Osteoblast (primary cell): ENCODE data around the gene SNX32. TPM values are rescaled to one million over a fixed set of nuclear protein-coding genes. Genes with fewer than 3 reads are reported as not detected.
A peak's percentile ranks its signal among the peaks of the same experiment; 100 is the strongest.

Experiments used
- DNase-seq: peaks from one replicate; pipeline ENCODE4 v3.0.0; 2011; ENCODE audit warnings: low spot score, mixed read lengths; ENCODE audit not compliant: insufficient read length; ENCODE audit errors: missing footprints
- H2AFZ ChIP-seq: 2 replicates; pipeline ENCODE4 v1.6.0; 2011; ENCODE audit warnings: mild to moderate bottlenecking, low read length
- H3K27ac ChIP-seq: 2 replicates; pipeline ENCODE4 v1.5.1; 2011; ENCODE audit warnings: mild to moderate bottlenecking, low read depth, low read length, moderate library complexity
- H3K27me3 ChIP-seq: 2 replicates; pipeline ENCODE4 v1.6.0; 2012; ENCODE audit warnings: mild to moderate bottlenecking, control low read depth, inconsistent platforms, low read length, moderate library complexity; ENCODE audit not compliant: insufficient read depth
- H3K36me3 ChIP-seq: 2 replicates; pipeline ENCODE4 v1.5.1; 2011; ENCODE audit warnings: mild to moderate bottlenecking, low read length, control low read depth, moderate library complexity; ENCODE audit not compliant: insufficient read depth
- H3K4me1 ChIP-seq: 2 replicates; pipeline ENCODE4 v1.5.1; 2011; ENCODE audit warnings: mild to moderate bottlenecking, low read length, control low read depth, moderate library complexity; ENCODE audit not compliant: insufficient read depth
- H3K4me2 ChIP-seq: 2 replicates; pipeline ENCODE4 v1.6.0; 2011; ENCODE audit warnings: mild to moderate bottlenecking, low read length; ENCODE audit not compliant: insufficient read depth
- H3K4me3 ChIP-seq: fragments of 200-600 bp; sonication (generic); 3 replicates; pipeline ENCODE4 v1.5.1; 2012; ENCODE audit warnings: mild to moderate bottlenecking, low read length, inconsistent platforms; ENCODE audit not compliant: insufficient read depth
- H3K79me2 ChIP-seq: 2 replicates; pipeline ENCODE4 v1.6.0; 2012; ENCODE audit warnings: mild to moderate bottlenecking, low read length, control low read depth, inconsistent platforms; ENCODE audit not compliant: insufficient read depth
- H3K9me3 ChIP-seq: 2 replicates; pipeline ENCODE4 v1.5.1; 2011; ENCODE audit warnings: low read depth, low read length, control low read depth
- H4K20me1 ChIP-seq: 2 replicates; pipeline ENCODE4 v1.6.0; 2012; ENCODE audit warnings: mild to moderate bottlenecking, low read length, control low read depth; ENCODE audit not compliant: insufficient read depth
- total RNA-seq: library from RNA; depleted of rRNA; stranded (reverse); fragments of >200 nt; gene quantifications from 2 replicates; pipeline ENCODE4 v1.2.3, GENCODE V29; 2012
- TF ChIP-seq, protein P1 (sequence below): IDR thresholded peaks from 2 replicates; pipeline ENCODE4 v1.5.1; 2011; ENCODE audit warnings: mild to moderate bottlenecking, low read depth, low read length, moderate library complexity; ENCODE audit errors: extremely low read depth

The SNX32 gene
- total RNA-seq, 1 donor = 1.1 TPM

DNA sequence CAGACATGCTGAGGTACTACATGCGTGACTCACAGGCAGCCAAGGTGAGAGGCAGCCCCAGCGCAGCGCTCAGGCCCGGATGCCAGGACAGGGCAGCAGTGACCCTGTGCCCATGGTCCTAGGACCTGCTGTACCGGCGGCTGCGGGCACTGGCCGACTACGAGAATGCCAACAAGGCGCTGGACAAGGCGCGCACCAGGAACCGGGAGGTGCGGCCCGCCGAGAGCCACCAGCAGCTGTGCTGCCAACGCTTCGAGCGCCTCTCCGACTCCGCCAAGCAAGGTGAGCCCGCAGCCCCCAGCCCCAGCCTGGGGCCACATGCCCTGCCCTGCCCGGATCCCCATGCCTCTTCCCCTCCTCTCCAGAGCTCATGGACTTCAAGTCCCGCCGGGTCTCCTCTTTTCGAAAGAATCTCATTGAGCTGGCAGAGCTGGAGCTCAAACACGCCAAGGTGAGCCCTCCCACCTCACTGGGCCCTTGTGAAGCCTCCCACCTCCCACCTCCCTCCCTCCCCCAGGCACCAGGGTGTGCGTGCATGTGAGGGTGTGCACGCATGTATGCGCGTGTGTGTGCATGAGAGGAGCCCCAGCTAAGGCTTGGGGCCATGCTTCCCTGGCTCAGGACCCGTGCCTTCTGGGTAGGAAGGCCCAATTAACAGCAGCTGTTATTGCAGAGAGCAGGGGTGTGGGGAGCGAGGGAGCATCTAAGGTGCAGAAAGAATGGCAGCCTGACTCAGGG is 18.9 kb downstream of the SNX32 start:
- H3K27me3 ChIP-seq = no peaks in the 10 kb centered on the region
- peaks cover 51% of the 10 kb centered on the region for H4K20me1 ChIP-seq
- TF ChIP-seq, protein P1, sequence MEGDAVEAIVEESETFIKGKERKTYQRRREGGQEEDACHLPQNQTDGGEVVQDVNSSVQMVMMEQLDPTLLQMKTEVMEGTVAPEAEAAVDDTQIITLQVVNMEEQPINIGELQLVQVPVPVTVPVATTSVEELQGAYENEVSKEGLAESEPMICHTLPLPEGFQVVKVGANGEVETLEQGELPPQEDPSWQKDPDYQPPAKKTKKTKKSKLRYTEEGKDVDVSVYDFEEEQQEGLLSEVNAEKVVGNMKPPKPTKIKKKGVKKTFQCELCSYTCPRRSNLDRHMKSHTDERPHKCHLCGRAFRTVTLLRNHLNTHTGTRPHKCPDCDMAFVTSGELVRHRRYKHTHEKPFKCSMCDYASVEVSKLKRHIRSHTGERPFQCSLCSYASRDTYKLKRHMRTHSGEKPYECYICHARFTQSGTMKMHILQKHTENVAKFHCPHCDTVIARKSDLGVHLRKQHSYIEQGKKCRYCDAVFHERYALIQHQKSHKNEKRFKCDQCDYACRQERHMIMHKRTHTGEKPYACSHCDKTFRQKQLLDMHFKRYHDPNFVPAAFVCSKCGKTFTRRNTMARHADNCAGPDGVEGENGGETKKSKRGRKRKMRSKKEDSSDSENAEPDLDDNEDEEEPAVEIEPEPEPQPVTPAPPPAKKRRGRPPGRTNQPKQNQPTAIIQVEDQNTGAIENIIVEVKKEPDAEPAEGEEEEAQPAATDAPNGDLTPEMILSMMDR = no peak
- H3K79me2 ChIP-seq = peaks cover 48% of the 10 kb centered on the region
- DNase-seq = peak; percentile 65
- H3K4me3 ChIP-seq = no peak overlapping the region
- no peak overlapping the region for H2AFZ ChIP-seq
- no peak overlapping the region for H3K4me2 ChIP-seq
- peaks cover 14% of the 10 kb centered on the region for H3K4me1 ChIP-seq
- no peaks in the 10 kb centered on the region for H3K9me3 ChIP-seq
- H3K36me3 ChIP-seq = peaks cover 58% of the 10 kb centered on the region
- no peak overlapping the region for H3K27ac ChIP-seq

DNA sequence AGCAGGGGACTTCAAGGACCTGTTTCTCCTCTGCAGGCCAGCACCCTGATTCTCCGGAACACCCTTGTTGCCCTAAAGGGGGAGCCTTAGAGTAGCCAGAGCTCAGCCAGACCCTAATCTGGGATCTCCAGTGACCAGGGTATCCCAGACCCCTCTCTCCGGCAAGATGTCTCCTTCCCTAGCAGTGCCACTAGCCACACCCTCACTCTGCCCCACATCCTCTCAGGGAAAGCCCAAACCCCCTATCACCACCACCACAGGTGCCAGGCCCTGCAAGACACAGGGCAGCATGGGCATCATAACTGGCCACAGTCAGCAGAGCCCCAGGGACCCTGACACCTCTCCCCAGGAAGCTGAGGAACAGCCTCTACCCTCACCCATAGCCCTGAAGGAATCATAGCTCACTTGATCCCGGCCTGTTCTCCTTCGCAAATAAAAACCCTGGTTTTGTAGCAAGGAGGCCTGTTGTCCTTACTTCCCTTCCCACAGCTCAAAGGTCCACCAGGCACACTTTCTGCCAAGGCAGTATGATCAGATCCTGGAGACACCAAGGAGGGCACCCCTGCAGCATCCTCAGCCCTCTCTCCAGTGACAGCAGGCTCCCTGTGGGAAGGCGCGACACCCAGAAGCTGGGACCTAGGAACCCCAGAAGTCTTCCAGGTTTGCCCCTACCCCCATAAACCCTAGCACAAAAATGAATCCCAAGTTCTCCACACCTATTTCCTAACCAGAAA is 19.6 kb downstream of the SNX32 start:
- peaks cover 51% of the 10 kb centered on the region for H3K79me2 ChIP-seq
- H3K9me3 ChIP-seq = no peaks in the 10 kb centered on the region
- peaks cover 58% of the 10 kb centered on the region for H3K36me3 ChIP-seq
- H4K20me1 ChIP-seq = peaks cover 51% of the 10 kb centered on the region
- DNase-seq = peak; percentile 58
- TF ChIP-seq, protein P1 = no peak
- H3K4me2 ChIP-seq = no peak overlapping the region
- peaks cover 16% of the 10 kb centered on the region for H3K4me1 ChIP-seq
- H2AFZ ChIP-seq = no peak overlapping the region
- H3K4me3 ChIP-seq = no peak overlapping the region
- no peak overlapping the region for H3K27ac ChIP-seq
- H3K27me3 ChIP-seq = no peaks in the 10 kb centered on the region

DNA sequence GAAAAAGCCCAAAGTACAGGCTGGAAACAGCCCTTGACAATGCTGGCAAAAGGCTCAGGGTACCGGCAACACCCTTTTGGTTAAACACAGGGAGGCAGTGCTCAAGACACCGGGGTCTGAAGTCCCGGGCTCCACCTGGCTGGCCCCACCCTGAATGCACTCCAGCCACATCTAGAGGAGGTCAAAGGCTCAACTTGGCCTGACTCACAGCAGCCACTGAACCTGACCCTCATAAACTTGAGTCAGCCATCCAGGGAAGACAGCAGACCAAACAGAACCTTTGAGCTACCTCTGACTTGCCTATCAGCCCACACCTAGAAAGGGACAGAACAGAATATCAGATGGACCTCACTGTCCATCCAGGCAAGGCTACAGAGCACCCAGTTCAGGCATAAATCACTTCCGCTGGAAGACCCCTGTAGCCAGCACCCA is 20.4 kb downstream of the SNX32 start:
- Histone ChIP-seq H3K79me2 (peaks cover 51% of the 10 kb centered on the region), H3K9me3 (no peaks in the 10 kb centered on the region), H3K36me3 (peaks cover 58% of the 10 kb centered on the region), H3K27ac (peak overlapping the region; percentile 6), H3K4me2 (no peak overlapping the region), H2AFZ (no peak overlapping the region), H4K20me1 (peaks cover 51% of the 10 kb centered on the region), H3K27me3 (no peaks in the 10 kb centered on the region), H3K4me1 (peaks cover 23% of the 10 kb centered on the region), H3K4me3 (no peak overlapping the region)
- TF ChIP-seq, protein P1 = no peak
- DNase-seq = peak; percentile 54
